Naive thymus-derived CD4-positive, alpha-beta T cell (primary cell): ENCODE measurements around the gene CADPS. TPM values are rescaled to one million over a fixed set of nuclear protein-coding genes. Genes with fewer than 3 reads are reported as not detected.

Source experiments
- ATAC-seq: fragments of 150-1000 bp; cut with Tn5 transposase; 2 replicates; pipeline ENCODE4 v1.10.0; 2021; ENCODE audit warnings: mild to moderate bottlenecking, moderate library complexity
- CTCF ChIA-PET: fragments of 350-600 bp; sonication (Branson Sonifier 250); formaldehyde crosslinking; loops from one replicate; lab custom pipeline; 2021; ENCODE audit warnings: antibody characterized with exemption; lab: Charles Lee
- POLR2A ChIA-PET: fragments of 350-600 bp; sonication (Branson Sonifier 250); formaldehyde crosslinking; loops from one replicate; lab custom pipeline; 2021; ENCODE audit warnings: antibody characterized with exemption, inconsistent platforms; lab: Charles Lee
- DNase-seq, 9 donors: peaks; one replicate each; pipeline versions ENCODE4 v3.0.0 to v3.0.0-alpha.2; 2020 to 2022; ENCODE audit warnings: mixed read lengths in 1 of 9
- H3K27ac ChIP-seq: one replicate; pipeline ENCODE4 v1.7.0; 2013; ENCODE audit warnings: mild to moderate bottlenecking, low read depth, low read length, moderate library complexity
- H3K27me3 ChIP-seq, 2 donors: one replicate each; pipeline ENCODE4 v1.7.0; 2013; ENCODE audit warnings: low read length in 2 of 2, mild to moderate bottlenecking in 2 of 2, moderate library complexity in 2 of 2; ENCODE audit not compliant: control insufficient read depth in 2 of 2, insufficient read depth in 2 of 2
- H3K36me3 ChIP-seq, 3 experiments: 1 replicate in 2 of 3; 2 replicates in 1 of 3; pipeline ENCODE4 v1.7.0; 2013; ENCODE audit warnings: low read length in 3 of 3, mild to moderate bottlenecking in 3 of 3, moderate library complexity in 1 of 3; ENCODE audit not compliant: insufficient read depth in 3 of 3, control insufficient read depth in 2 of 3
- H3K4me1 ChIP-seq, 2 donors: one replicate each; pipeline ENCODE4 v1.7.0; 2013; ENCODE audit warnings: low read length in 2 of 2, mild to moderate bottlenecking in 2 of 2, moderate library complexity in 1 of 2; ENCODE audit not compliant: control insufficient read depth in 2 of 2, insufficient read depth in 2 of 2
- H3K4me3 ChIP-seq: 2 replicates; pipeline ENCODE4 v1.7.0; 2013; ENCODE audit warnings: mild to moderate bottlenecking, low read length
- H3K9me3 ChIP-seq, 3 experiments: 1 replicate in 2 of 3; 2 replicates in 1 of 3; pipeline ENCODE4 v1.7.0; 2013; ENCODE audit warnings: low read length in 3 of 3; ENCODE audit not compliant: control insufficient read depth in 2 of 3
- H3K27ac Mint-ChIP-seq, 9 donors: one replicate each; pipeline ENCODE4 v1.8.0; 2020 to 2022; ENCODE audit warnings: mixed read lengths in 9 of 9, mild to moderate bottlenecking in 8 of 9, moderate library complexity in 5 of 9, inconsistent platforms in 2 of 9
- H3K27me3 Mint-ChIP-seq, 5 donors: one replicate each; pipeline ENCODE4 v1.8.0; 2021 to 2022; ENCODE audit warnings: mixed read lengths in 5 of 5, mild to moderate bottlenecking in 1 of 5
- H3K36me3 Mint-ChIP-seq, 5 donors: one replicate each; pipeline ENCODE4 v1.8.0; 2020 to 2022; ENCODE audit warnings: mixed read lengths in 5 of 5, mild to moderate bottlenecking in 3 of 5, inconsistent platforms in 1 of 5
- H3K4me1 Mint-ChIP-seq, 7 donors: one replicate each; pipeline ENCODE4 v1.8.0; 2020 to 2022; ENCODE audit warnings: mixed read lengths in 7 of 7, mild to moderate bottlenecking in 3 of 7, inconsistent platforms in 1 of 7
- H3K4me3 Mint-ChIP-seq, 10 donors: one replicate each; pipeline ENCODE4 v1.8.0; 2020 to 2022; ENCODE audit warnings: mild to moderate bottlenecking in 10 of 10, mixed read lengths in 10 of 10, moderate library complexity in 6 of 10, inconsistent platforms in 2 of 10
- H3K9me3 Mint-ChIP-seq, 11 donors: one replicate each; pipeline ENCODE4 v1.8.0; 2020 to 2022; ENCODE audit warnings: mixed read lengths in 11 of 11, mild to moderate bottlenecking in 4 of 11, inconsistent platforms in 1 of 11, moderate library complexity in 1 of 11
- intact Hi-C, 2 donors: fragments of 100-400 bp; cut with micrococcal nuclease; formaldehyde crosslinking; loops; one replicate each; pipeline ENCODE4 v1.15.1; 2023
- polyA plus RNA-seq, 2 donors: library from polyadenylated mRNA; unstranded; fragments of 300-500 nt; fragmentation: Illumina TruSeq; gene quantifications; one replicate each; pipeline ENCODE4 v1.2.3, GENCODE V29; 2021
- total RNA-seq, 6 experiments: library from RNA in 5 of 6; stranded (reverse) in 5 of 6; gene quantifications; 1 replicate in 5 of 6; 2 replicates in 1 of 6; pipeline ENCODE4 v1.2.3 and lab custom pipeline; 2021 to 2026

CADPS gene
- total and polyA plus RNA-seq, 7 experiments from 2014 or later, result not detected

DNA sequence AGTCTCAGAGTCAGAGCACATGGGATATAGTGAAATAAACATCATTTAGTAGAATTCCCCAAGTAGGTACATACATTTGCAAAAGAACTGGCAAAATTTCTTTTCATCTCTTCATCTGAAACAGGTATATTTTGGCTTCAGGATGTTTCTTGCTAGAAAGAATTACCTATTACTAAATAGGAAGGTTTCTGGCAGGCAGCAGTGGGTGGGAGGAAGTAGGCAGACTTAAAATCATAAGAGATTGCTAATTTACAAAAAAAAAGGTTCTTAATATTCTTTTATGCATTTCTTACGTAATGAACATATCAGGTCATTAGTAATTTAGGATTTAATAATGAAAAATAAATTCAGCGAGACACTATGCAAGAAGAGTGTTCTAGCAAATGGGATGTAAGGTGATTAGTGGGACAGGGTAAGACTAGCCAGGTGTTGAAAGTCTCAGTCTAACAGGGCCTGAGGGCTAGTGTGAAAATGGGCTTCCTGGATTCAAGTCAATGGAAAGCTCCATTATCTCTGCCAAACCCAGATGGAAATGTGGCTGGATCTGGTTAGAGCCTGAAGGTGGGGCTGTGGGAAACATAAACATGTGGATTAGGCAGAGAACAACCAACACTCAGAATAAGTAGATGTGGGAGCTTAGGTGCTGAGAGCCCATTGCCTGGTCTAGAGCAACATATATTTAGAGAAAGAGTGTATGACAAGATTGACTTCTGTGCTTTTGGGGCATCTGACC, 374.5 kb downstream of the CADPS start:
- Histone ChIP-seq H3K36me3 (no peaks in the 10 kb centered on the region), H3K4me1 (no peaks in the 10 kb centered on the region), H3K27me3 (no peaks in the 10 kb centered on the region), H3K4me3 (no peak overlapping the region), H3K9me3 (no peaks in the 10 kb centered on the region), H3K27ac (no peak overlapping the region)
- POLR2A ChIA-PET, result no interaction called here
- intact Hi-C loops, result no loop called here
- Mint-ChIP-seq H3K27me3 (peaks cover 0 to 6% (median 4%) of the 10 kb centered on the region in 5 donors), H3K4me3 (no peak overlapping the region), H3K36me3 (no peaks in the 10 kb centered on the region), H3K9me3 (no peaks in the 10 kb centered on the region), H3K4me1 (no peaks in the 10 kb centered on the region), H3K27ac (no peak overlapping the region)
- CTCF ChIA-PET, result interaction anchor here (0.6 kb wide), 1 partner anchor 158 kb away, joined by 4 read pairs; no protein-coding TSS in a partner anchor
- ATAC-seq, result no peak
- DNase-seq, result no peak

DNA sequence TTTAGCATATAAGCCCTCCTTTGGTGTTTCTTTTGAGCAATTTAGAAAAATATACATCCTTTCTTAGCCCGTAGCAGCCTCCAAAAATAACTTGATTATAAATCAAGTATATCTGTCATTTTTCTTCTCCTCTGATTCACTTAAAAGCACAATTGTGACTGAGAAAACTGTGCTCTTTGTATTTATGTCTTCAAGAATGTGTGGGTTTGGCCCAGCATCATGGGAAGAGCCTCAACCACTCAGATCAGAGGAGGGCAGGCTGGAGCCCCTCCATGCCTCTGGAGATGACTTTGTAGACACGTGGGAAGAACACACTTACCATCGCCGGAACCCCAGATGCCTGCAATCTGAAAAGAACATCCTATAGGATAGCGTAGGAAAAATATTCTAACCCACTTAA, 378.1 kb downstream of the CADPS start:
- Mint-ChIP-seq H3K4me1 (no peaks in the 10 kb centered on the region), H3K9me3 (no peaks in the 10 kb centered on the region), H3K27me3 (peaks cover 0 to 4% (median 0%) of the 10 kb centered on the region in 5 donors), H3K27ac (no peak overlapping the region), H3K36me3 (no peaks in the 10 kb centered on the region), H3K4me3 (no peak overlapping the region)
- no peaks in the 10 kb centered on the region for H3K4me1 ChIP-seq
- ATAC-seq (no peak), DNase-seq (no peak)
- CTCF ChIA-PET, result no interaction called here
- H3K27ac ChIP-seq, result no peak overlapping the region
- no peaks in the 10 kb centered on the region for H3K9me3 ChIP-seq
- intact Hi-C loops, result no loop called here
- no peaks in the 10 kb centered on the region for H3K36me3 ChIP-seq
- POLR2A ChIA-PET, result no interaction called here
- no peak overlapping the region for H3K4me3 ChIP-seq
- no peaks in the 10 kb centered on the region for H3K27me3 ChIP-seq

DNA sequence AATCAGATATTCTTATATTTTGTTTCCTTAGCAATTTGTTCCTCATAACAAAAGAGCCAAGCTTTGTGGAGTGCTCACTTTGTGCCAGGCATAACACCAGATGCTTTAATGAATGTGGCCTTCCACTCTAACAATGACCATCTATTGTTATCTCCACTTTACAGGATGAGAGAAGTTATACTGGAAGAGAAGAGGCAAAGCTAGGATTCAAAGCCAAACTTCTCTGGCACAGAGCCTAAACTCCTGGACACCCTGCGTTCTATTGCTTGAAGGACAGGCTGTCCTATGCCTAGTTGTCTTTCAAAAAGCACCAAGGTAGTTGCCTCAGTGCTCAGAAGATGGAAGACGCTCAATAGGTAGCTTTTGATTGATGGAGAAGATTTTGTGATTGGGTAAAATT, 378.7 kb downstream of the CADPS start:
- no peaks in the 10 kb centered on the region for H3K9me3 Mint-ChIP-seq
- H3K4me3 ChIP-seq, result no peak overlapping the region
- ATAC-seq (no peak), DNase-seq (no peak)
- H3K4me3 Mint-ChIP-seq, result no peak overlapping the region
- peaks cover 0 to 4% (median 0%) of the 10 kb centered on the region in 5 donors for H3K27me3 Mint-ChIP-seq
- ChIA-PET CTCF (no interaction called here), POLR2A (no interaction called here)
- H3K27ac Mint-ChIP-seq, result no peak overlapping the region
- H3K36me3 Mint-ChIP-seq, result no peaks in the 10 kb centered on the region
- H3K9me3 ChIP-seq, result no peaks in the 10 kb centered on the region
- no peaks in the 10 kb centered on the region for H3K27me3 ChIP-seq
- no peak overlapping the region for H3K27ac ChIP-seq
- no peaks in the 10 kb centered on the region for H3K4me1 ChIP-seq
- H3K36me3 ChIP-seq, result no peaks in the 10 kb centered on the region
- no peaks in the 10 kb centered on the region for H3K4me1 Mint-ChIP-seq
- intact Hi-C loops, result no loop called here

DNA sequence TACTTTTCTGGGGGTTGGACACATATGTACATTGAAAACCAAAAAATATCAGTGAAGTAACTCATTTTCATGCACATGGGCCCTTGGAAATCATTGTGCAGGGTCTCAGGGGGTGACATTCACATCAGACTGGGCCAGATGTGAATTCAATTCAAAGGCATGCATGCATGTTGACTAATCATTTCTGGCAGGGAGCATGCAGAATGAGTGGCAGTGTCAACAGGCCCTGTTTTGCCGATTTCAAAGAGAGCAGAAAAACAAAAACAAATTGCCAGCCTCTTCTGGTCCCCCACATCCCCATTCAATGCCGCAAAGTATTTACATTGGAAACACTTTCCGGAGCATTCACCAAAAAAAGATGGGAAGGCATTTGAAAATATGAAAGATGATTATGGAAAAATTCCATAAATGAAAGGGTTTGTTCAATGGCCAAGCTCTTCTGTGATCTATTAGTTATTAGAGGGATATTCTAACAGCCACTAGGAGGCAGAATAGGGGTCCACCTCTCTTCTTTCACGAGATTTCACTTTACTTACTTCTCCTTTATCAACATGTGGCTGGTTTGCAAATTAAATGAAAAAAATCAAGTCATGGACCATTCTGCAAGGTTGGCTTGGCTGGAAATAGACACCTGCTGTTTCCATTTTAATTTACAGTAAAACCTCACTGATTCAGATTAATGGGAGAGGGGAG, 382.0 kb downstream of the CADPS start:
- ChIA-PET POLR2A (no interaction called here), CTCF (no interaction called here)
- H3K27me3 Mint-ChIP-seq, result no peaks in the 10 kb centered on the region
- no peaks in the 10 kb centered on the region for H3K4me1 Mint-ChIP-seq
- intact Hi-C loops, result no loop called here
- Histone ChIP-seq H3K9me3 (no peaks in the 10 kb centered on the region), H3K27me3 (no peaks in the 10 kb centered on the region), H3K4me1 (no peaks in the 10 kb centered on the region), H3K4me3 (no peak overlapping the region), H3K27ac (no peak overlapping the region), H3K36me3 (no peaks in the 10 kb centered on the region)
- DNase-seq (no peak), ATAC-seq (no peak)
- H3K4me3 Mint-ChIP-seq, result no peak overlapping the region
- peaks cover 0 to 1% (median 0%) of the 10 kb centered on the region in 11 donors for H3K9me3 Mint-ChIP-seq
- H3K36me3 Mint-ChIP-seq, result no peaks in the 10 kb centered on the region
- H3K27ac Mint-ChIP-seq, result no peak overlapping the region

DNA sequence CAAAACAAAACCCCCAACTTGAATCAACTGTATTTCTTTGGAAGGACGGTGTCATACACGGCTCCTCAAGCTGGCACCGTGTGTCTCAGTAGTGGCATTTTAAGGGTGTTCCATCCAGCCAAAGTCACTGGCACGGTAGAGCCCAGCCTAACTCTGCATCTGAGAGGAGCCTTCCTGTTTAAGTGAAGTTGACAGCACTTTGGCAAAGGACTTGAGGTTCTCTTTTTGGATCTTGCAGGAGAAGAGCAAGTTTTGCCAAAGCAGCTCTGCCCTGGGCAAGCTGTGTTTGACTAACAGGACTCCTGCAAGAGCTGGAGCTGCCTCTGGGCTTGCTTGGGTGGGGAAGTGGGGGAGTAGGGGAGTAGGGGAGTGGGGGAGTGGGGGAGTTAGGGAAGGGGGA, 392.3 kb downstream of the CADPS start:
- H3K4me3 ChIP-seq, result no peak overlapping the region
- H3K27ac ChIP-seq, result no peak overlapping the region
- no peaks in the 10 kb centered on the region for H3K36me3 Mint-ChIP-seq
- no peak for DNase-seq
- POLR2A ChIA-PET, result no interaction called here
- H3K27ac Mint-ChIP-seq, result no peak overlapping the region
- H3K27me3 Mint-ChIP-seq, result peaks cover 0 to 22% (median 9%) of the 10 kb centered on the region in 5 donors
- H3K9me3 Mint-ChIP-seq, result no peaks in the 10 kb centered on the region
- no peaks in the 10 kb centered on the region for H3K36me3 ChIP-seq
- CTCF ChIA-PET, result no interaction called here
- no peaks in the 10 kb centered on the region for H3K9me3 ChIP-seq
- H3K4me1 ChIP-seq, result no peaks in the 10 kb centered on the region
- no peak for ATAC-seq
- intact Hi-C loops, result no loop called here
- H3K4me1 Mint-ChIP-seq, result no peaks in the 10 kb centered on the region
- H3K27me3 ChIP-seq, result no peaks in the 10 kb centered on the region
- H3K4me3 Mint-ChIP-seq, result no peak overlapping the region

DNA sequence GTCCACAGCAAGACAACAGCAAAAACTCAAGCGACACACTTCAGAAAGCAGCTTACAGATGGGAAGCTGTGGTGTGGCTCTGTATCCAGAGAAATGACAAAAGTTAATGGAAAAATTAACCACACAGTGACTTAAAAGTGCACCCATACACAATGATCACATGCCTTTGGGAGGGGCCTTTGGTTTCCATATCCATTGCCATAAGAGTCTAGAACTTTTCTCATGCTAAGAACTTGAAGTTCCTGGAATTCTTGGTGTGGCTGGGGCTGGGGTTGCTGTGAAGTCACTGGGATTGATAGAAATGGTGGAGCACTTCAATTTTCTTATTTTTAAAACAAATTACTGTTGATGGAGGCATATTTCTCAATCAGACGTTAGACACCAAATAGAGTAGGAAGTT, 393.3 kb downstream of the CADPS start:
- no peak for ATAC-seq

DNA sequence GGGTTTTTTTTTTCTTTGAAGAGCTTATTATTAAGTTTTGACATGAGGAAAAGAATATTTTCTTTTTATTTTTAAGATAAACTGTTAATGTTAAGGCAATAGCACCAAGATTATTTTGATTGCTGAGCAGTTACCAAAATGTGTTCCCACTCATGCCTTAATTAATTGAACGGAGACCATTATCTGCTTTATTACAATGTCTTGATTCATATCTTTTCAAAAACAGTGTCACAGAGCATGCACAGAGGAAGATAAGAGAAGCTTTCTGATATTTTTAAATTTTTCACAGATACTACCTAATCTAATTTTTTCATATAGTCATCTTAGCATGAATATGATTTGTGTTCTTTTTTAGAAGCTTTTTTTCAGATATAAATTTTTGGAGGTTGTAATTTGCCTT, 395.2 kb downstream of the CADPS start:
- ChIA-PET POLR2A (no interaction called here), CTCF (no interaction called here)
- Mint-ChIP-seq H3K27me3 (peaks cover 0 to 12% (median 5%) of the 10 kb centered on the region in 5 donors), H3K9me3 (no peaks in the 10 kb centered on the region), H3K4me1 (no peaks in the 10 kb centered on the region), H3K27ac (no peak overlapping the region), H3K4me3 (no peak overlapping the region), H3K36me3 (no peaks in the 10 kb centered on the region)
- Histone ChIP-seq H3K36me3 (no peaks in the 10 kb centered on the region), H3K9me3 (no peaks in the 10 kb centered on the region), H3K27ac (no peak overlapping the region), H3K4me3 (no peak overlapping the region), H3K4me1 (no peaks in the 10 kb centered on the region), H3K27me3 (no peaks in the 10 kb centered on the region)
- intact Hi-C loops, result no loop called here
- ATAC-seq (no peak), DNase-seq (no peak)

More for the DNA sequence above, 393.3 kb downstream of the CADPS start:
- ChIA-PET CTCF (no interaction called here), POLR2A (no interaction called here)
- H3K36me3 Mint-ChIP-seq, result no peaks in the 10 kb centered on the region
- Histone ChIP-seq H3K27ac (no peak overlapping the region), H3K27me3 (no peaks in the 10 kb centered on the region), H3K4me1 (no peaks in the 10 kb centered on the region), H3K36me3 (no peaks in the 10 kb centered on the region), H3K4me3 (no peak overlapping the region), H3K9me3 (no peaks in the 10 kb centered on the region)
- no peaks in the 10 kb centered on the region for H3K4me1 Mint-ChIP-seq
- peaks cover 0 to 22% (median 9%) of the 10 kb centered on the region in 5 donors for H3K27me3 Mint-ChIP-seq
- intact Hi-C loops, result no loop called here
- no peak overlapping the region for H3K27ac Mint-ChIP-seq
- no peaks in the 10 kb centered on the region for H3K9me3 Mint-ChIP-seq
- DNase-seq, result no peak
- no peak overlapping the region for H3K4me3 Mint-ChIP-seq
